NB4 (cell line): ENCODE measurements around the gene PAK1.

Experiments
- DNase-seq: peaks from one replicate; pipeline ENCODE4 v3.0.0; 2010; ENCODE audit warnings: low read depth
- H3K4me3 ChIP-seq: one replicate; pipeline ENCODE4 v1.5.1; 2011; ENCODE audit warnings: mild to moderate bottlenecking, low read depth, low read length, moderate library complexity
- CTCF ChIP-seq: IDR thresholded peaks from one replicate; pipeline ENCODE4 v1.5.1; 2012; ENCODE audit warnings: low read depth, low read length
- MAX ChIP-seq: IDR thresholded peaks from 2 replicates; pipeline ENCODE4 v1.6.1; 2011; ENCODE audit warnings: low read depth, low read length
- MYC ChIP-seq: IDR thresholded peaks from 2 replicates; pipeline ENCODE4 v1.6.1; 2011; ENCODE audit warnings: low read depth, low read length
- POLR2A ChIP-seq: IDR thresholded peaks from 2 replicates; pipeline ENCODE4 v1.6.1; 2011; ENCODE audit warnings: mild to moderate bottlenecking; ENCODE audit not compliant: insufficient read length; ENCODE audit errors: extremely low read depth

The PAK1 gene

GRCh38 chr11:77359481-77359880 lies 114.4 kb downstream of the PAK1 start:
- DNase-seq: no peak
- TF ChIP-seq MYC: no peak
- no peak for TF ChIP-seq CTCF
- no peak for TF ChIP-seq POLR2A
- no peak for TF ChIP-seq MAX
- H3K4me3 ChIP-seq: no peak overlapping the region

- no peak overlapping the region for H3K4me3 ChIP-seq
- TF ChIP-seq CTCF: no peak
- no peak for TF ChIP-seq MAX
- no peak for TF ChIP-seq MYC
- TF ChIP-seq POLR2A: no peak
- no peak for DNase-seq
These were observed 120.8 kb downstream of the PAK1 start for GRCh38 chr11:77353131-77353530.

- DNase-seq: no peak
- no peak overlapping the region for H3K4me3 ChIP-seq
- no peak for TF ChIP-seq POLR2A
- TF ChIP-seq MAX: no peak
- TF ChIP-seq MYC: no peak
- no peak for TF ChIP-seq CTCF
These were observed 122.5 kb downstream of the PAK1 start for GRCh38 chr11:77351281-77351886.

GRCh38 chr11:77347948-77348347 lies 125.9 kb downstream of the PAK1 start:
- DNase-seq: no peak
- no peak overlapping the region for H3K4me3 ChIP-seq
- TF ChIP-seq CTCF (no peak), MAX (no peak), MYC (no peak), POLR2A (no peak)

- TF ChIP-seq POLR2A (no peak), CTCF (no peak), MAX (no peak), MYC (no peak)
- no peak overlapping the region for H3K4me3 ChIP-seq
- DNase-seq: no peak
These were observed 126.8 kb downstream of the PAK1 start for GRCh38 chr11:77346906-77347603.

GRCh38 chr11:77345621-77346020 lies 128.3 kb downstream of the PAK1 start:
- TF ChIP-seq MAX (no peak), POLR2A (no peak), MYC (no peak), CTCF (no peak)

More at GRCh38 chr11:77345621-77346020, 128.3 kb downstream of the PAK1 start:
- DNase-seq: no peak
- no peak overlapping the region for H3K4me3 ChIP-seq
